ENCODE results near the gene SLC10A1.
"Not testable (repeated sequence)": the region's sequence is repeated elsewhere in the genome, so short reads cannot be mapped to it uniquely, and the experiment has no call there.

The SLC10A1 gene

GRCh38 chr14:69770559-69770958 is 26.5 kb downstream of the SLC10A1 start:
- DNase-seq (ENCODE audit: low read depth in 2 of 2) = no peak

- DNase-seq (ENCODE audit: low read depth in 2 of 2) = no peak
Measured at GRCh38 chr14:69769623-69770022, 27.4 kb downstream of the SLC10A1 start.

GRCh38 chr14:69768873-69769272 is 28.2 kb downstream of the SLC10A1 start:
- no peak for DNase-seq (ENCODE audit: low read depth in 2 of 2)

- DNase-seq (ENCODE audit: low read depth in 2 of 2) = peak; percentile 90 to 92
Measured at GRCh38 chr14:69767369-69767999, 29.6 kb downstream of the SLC10A1 start.

GRCh38 chr14:69766984-69767368 is 30.1 kb downstream of the SLC10A1 start, which contains the start of gene SRSF5:
Gene SRSF5, plus strand, starts transcription at chr14:69767142. Its CDS starts 1,015 bp downstream, at chr14:69768157.
- DNase-seq (ENCODE audit: low read depth in 2 of 2) = peak; percentile 87 to 91

- DNase-seq (ENCODE audit: low read depth in 2 of 2) = peak in 1 of 2 donors; percentile 40
Measured at GRCh38 chr14:69763761-69764510, 33.1 kb downstream of the SLC10A1 start.

GRCh38 chr14:69760810-69761209 is 36.2 kb downstream of the SLC10A1 start:
- no peak for DNase-seq (ENCODE audit: low read depth in 2 of 2)

GRCh38 chr14:69756298-69756697 is 40.7 kb downstream of the SLC10A1 start:
- DNase-seq (ENCODE audit: low read depth in 2 of 2) = no peak

GRCh38 chr14:69755784-69756183 is 41.3 kb downstream of the SLC10A1 start:
- DNase-seq (ENCODE audit: low read depth in 2 of 2) = no peak

- DNase-seq (ENCODE audit: low read depth in 2 of 2) = no peak
Measured at GRCh38 chr14:69755296-69755695, 41.7 kb downstream of the SLC10A1 start.

GRCh38 chr14:69754487-69754886 is 42.6 kb downstream of the SLC10A1 start:
- no peak for DNase-seq (ENCODE audit: low read depth in 2 of 2)

- DNase-seq (ENCODE audit: low read depth in 2 of 2) = no peak
Measured at GRCh38 chr14:69753860-69754259, 43.2 kb downstream of the SLC10A1 start.

- DNase-seq (ENCODE audit: low read depth in 2 of 2) = no peak
Measured at GRCh38 chr14:69752773-69753172, 44.3 kb downstream of the SLC10A1 start.

GRCh38 chr14:69750495-69750894 is 46.5 kb downstream of the SLC10A1 start:
- DNase-seq (ENCODE audit: low read depth in 2 of 2) = no peak

GRCh38 chr14:69749956-69750355 is 47.1 kb downstream of the SLC10A1 start:
- no peak for DNase-seq (ENCODE audit: low read depth in 2 of 2)

GRCh38 chr14:69741055-69741454 is 56.0 kb downstream of the SLC10A1 start:
- DNase-seq (ENCODE audit: low read depth in 2 of 2) = no peak

- DNase-seq (ENCODE audit: low read depth in 2 of 2) = not testable (repeated sequence)
Measured at GRCh38 chr14:69736405-69736804, 60.6 kb downstream of the SLC10A1 start.

GRCh38 chr14:69731919-69732598 is 65.0 kb downstream of the SLC10A1 start:
- DNase-seq (ENCODE audit: low read depth in 2 of 2) = not testable (repeated sequence)

GRCh38 chr14:69727860-69728259 is 69.2 kb downstream of the SLC10A1 start:
- no peak for DNase-seq (ENCODE audit: low read depth in 2 of 2)

- peak; percentile 73 to 85 for DNase-seq (ENCODE audit: low read depth in 2 of 2)
Measured at GRCh38 chr14:69726761-69727511, 70.1 kb downstream of the SLC10A1 start.
